GM18858 (cell line): Measurements from ENCODE around the gene MSL3.

ENCODE experiments used
- ATAC-seq: cut with Tn5 transposase; IDR thresholded peaks from one replicate; pipeline ENCODE4 v1.9.1; 2021; ENCODE audit not compliant: unreplicated experiment

MSL3 gene

DNA sequence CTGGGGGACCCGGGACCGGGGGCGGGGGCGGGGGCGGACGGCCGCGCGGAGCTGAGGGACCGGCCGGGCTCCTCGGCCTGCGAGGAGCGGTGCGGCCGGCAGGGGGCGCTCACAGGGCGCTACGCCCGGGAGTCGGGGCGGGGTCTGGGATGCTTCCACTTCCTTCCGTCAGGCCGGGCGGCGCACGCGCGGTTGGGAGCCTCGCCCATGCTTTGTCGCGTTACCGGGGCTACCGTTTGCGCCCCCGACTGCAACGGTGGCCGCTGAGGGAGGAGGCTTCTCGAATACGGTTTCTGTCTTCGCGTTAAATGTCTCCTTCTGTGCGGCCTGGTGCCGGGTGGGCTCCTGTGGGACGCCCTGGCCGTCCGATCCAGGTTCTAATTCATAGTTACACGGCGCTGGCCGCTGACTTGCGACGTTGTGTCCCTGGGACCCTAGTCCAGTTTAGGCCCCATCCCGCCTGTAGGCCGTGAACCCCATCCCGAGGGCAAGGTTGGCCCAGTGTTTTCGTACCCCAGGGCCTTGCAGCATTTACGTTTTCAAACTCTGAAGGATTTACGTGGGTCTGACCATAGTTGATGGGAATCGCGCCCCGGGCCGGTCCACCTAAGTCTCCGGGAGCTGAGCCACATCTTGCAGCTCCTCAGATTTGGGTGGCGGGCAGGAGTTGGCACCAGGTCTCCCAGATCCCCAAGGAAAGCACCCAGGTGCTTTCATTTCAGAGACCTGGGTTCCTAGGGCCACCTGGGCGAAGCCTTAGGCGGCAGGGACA, 549 bp downstream of the MSL3 start:
- peak; percentile 19 for ATAC-seq

DNA sequence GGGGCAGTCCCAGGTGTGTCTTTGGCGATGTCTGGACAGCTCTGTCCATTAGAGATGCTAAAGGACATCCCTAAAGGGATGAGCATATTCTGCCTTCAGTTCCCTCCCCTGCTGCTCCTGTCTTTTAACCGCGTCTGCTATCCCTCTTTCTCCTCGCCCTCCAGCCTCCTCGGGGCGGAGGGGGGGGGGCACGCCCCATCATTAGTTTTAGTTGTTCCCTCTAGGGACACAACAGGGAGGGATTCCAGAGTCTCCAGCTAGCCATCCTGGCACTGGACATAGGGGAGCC, 1.1 kb downstream of the MSL3 start:
- no peak for ATAC-seq

DNA sequence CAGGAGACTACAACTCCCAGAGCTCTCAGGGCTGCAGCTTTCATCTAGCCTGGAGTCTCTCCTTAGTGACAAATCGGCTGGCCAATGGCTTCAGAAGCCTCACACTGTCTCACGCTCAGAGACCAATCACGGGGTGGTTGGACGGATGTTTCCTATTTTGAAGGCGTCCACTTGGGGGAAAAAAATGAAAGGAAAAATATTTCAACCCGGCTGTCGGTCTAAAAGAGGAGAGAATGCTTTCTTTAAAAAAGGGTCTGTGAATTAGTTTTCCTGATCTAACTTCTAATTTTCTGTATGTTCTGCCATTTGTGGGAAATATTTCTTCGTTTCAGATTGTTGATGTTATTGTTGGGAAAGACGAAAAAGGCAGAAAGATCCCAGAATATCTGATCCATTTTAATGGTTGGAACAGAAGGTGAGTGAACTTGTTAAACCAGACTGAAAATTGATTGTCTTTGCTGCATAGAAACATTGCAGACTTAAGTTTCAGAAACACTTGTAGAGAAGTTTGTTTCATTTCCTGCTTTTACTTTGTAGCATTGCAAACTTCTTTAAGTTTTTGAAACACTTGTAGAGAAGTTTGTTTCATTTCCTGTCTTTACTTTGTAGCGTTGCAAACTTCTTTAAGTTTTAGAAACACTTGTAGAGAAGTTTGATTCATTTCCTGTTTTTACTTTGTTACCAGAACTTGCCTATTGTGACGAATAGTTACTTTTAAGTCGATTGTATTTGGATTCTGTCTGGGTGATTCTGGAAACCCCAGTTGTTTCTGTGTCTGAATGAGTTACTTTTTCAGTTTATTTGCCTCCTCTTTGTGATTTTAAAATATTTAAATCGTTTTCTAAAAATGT, 1.6 kb downstream of the MSL3 start:
- peak; percentile 64 for ATAC-seq

- no peak for ATAC-seq
These were observed 2.9 kb downstream of the MSL3 start for GRCh38 chrX:11760958-11761357.

- ATAC-seq: no peak
These were observed 6.6 kb downstream of the MSL3 start for GRCh38 chrX:11764602-11765067.

DNA sequence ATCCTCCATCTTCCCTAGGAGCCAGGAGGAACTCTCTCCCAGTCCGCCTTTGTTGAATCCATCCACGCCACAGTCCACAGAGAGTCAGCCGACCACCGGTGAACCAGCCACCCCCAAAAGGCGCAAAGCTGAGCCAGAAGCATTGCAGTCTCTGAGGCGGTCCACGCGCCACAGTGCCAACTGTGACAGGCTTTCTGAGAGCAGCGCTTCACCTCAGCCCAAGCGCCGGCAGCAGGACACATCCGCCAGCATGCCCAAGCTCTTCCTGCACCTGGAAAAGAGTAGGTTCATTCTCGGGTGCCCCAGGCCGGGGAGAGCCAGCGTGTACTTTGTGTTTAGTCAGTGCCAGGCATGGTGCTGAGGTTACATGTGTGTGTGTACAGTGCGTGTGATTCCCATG, 7.4 kb downstream of the MSL3 start:
- ATAC-seq: no peak

- ATAC-seq: no peak
These were observed 8.4 kb downstream of the MSL3 start for GRCh38 chrX:11766487-11766886.

DNA sequence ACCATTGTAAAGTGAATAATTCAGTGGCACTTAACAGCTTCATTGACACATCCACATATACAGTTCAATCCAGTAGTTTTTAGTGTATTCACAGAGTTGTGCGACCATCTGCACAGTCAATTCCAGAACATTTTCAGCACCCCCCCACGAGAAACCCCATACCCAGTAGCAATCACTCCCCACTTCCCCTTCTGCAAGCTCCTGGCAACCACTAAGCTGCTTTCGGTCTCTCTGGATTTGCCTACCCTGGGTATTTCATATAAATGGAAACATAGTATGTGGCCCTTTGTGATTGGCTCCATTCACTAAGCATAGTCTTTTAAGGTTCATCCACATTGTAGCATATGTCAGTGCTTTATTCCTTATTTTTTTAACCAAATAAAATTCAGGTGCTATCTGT, 10.0 kb downstream of the MSL3 start:
- ATAC-seq: peak; percentile 64

GRCh38 chrX:11770320-11770719, 12.3 kb downstream of the MSL3 start:
- peak; percentile 47 for ATAC-seq

DNA sequence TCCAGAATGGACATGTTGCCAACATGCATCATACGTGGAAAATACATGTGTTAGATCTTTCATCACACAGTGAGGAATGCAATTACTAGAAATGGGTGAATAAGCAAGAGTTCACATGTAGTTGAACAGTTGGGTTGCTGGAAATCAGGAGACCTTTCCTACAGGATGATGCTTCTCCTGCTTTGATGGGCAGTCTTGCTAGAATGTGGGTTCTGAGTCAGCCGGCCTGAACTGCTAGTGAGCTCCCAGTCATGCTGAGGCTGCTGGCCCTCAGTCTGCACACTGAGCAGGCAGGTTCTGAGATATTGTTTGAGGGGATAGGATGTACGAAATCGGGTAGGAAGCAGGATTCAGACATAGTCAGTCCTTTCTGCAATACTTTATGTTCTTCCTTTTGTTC, 20.2 kb downstream of the MSL3 start:
- no peak for ATAC-seq

DNA sequence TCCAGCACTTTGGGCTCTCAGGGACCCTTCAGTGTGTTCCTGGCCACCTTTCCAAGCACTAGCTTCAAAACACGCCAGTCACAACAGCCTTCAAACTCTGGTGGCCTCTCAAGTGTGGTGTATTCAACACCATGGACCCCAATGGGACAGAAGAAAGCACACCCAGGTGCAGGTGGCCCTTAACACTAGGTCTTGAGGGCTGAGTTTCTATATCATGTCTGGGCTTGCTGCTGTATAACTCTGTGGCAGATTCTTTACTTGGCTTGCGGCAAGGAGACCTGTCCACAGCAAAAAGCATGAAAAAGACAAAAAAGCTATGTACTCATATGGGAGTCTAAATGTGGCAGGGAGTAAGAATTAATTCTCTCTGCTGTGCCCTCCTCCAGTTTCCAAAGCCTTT, 23.1 kb downstream of the MSL3 start:
- no peak for ATAC-seq

DNA sequence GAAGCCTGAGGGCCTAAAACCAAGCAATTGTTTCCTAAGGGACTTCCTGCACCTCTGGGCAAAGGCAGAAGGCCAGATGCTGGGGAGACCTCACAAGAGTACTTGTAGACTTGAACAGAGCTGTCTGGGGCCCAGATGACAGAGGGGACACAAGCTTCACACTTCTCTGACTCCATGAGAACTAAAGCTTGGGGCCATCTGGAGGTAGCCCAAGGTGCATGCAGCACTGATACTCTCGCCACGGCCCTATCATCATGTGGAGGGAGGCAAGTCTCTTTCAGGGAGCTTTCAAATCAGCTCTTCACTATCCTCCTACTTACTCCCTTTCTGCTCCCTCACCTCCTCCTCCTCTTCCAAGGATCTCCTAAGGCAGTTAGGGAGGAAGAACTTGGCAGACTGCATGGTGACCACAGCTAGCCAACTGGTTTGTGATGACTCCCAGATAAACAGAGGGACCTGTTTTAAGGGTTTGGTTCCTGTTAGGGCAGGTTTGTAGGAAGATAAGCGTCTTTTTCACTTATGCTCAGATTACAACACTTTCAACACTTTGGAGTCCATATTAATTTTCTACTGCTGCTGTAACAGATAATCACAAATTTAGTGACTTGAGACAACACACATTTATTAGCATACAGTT, 23.8 kb downstream of the MSL3 start:
- ATAC-seq: no peak

DNA sequence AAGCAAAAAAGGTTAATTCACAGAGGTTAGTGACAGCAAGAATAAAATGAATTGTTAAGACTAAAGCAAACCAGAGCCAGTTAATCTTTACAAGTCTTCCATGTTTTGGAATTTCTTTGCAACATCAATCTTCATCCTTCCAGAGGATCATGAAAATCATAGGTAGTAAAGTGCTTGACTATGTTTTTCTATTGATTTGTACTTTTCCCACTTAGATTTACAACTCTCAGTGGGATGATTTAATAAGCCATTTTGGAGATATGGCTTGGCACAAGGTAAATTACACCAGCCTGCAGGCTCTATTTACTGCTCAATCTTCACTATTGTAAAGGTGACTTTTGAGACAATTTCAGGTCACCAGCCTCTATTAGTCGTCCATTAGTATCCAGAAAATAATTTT, 26.5 kb downstream of the MSL3 start:
- no peak for ATAC-seq

DNA sequence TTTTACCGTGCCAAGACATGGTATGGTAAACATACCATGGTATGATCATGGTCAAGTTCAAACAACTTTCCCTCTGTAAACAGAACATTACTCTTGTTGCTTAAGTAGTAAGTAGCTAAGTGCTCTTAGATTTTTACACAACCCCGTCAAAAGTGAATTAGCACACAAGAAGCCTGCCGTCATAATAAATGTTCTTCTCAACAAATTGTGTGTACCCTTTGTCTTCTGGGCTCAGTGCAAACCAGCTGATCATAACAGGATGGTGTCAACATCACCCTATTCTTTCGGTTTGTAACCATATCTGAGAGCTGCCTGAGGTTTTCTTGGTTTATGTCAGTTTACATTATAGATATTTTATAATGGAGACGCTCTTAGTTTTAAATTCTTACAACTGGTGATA, 28.8 kb downstream of the MSL3 start:
- no peak for ATAC-seq

DNA sequence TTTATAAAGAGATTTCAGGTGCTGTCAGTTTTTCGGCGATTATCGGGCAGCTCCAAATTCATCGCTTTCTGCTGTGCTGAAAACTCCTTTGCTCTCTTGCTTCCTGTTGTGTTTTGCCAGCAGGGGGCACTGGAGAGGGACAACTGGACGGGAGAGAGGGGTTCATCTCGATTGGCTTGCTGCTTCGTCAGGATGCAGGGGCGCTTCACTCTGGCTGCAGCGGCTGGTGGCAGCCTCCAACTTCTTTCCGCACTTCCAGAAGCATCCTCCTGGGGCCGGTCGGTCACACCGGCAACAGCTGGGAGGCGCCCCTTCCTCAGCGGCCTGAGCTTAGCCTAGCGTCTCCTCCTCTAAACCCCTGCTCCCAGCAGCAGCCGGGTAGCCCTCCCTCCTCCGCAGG, 29.5 kb downstream of the MSL3 start:
- no peak for ATAC-seq

GRCh38 chrX:11789809-11790208, 31.8 kb downstream of the MSL3 start:
- peak; percentile 41 for ATAC-seq

GRCh38 chrX:11791090-11791489, 33.1 kb downstream of the MSL3 start:
- ATAC-seq: no peak

DNA sequence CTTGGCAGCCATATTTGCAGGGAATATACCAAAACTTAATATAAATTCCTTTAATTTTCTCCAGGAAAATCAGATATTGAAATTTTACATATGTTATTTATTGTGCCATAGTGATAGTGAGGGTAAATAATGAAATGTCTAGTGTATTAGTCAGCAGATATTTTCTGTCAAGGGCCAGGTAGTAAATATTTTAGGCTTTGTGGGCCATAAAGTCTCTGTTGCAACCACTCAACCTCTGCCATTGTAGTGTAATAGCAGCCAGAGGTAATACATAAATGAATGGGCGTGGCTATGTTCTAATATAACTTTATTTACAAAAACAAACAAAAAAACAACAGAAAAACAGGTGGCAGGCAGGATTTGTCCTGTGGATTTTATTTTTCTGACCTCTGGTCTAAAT, 33.5 kb downstream of the MSL3 start:
- ATAC-seq: no peak

GRCh38 chrX:11792461-11793421, 34.7 kb downstream of the MSL3 start:
- ATAC-seq: peak; percentile 76

DNA sequence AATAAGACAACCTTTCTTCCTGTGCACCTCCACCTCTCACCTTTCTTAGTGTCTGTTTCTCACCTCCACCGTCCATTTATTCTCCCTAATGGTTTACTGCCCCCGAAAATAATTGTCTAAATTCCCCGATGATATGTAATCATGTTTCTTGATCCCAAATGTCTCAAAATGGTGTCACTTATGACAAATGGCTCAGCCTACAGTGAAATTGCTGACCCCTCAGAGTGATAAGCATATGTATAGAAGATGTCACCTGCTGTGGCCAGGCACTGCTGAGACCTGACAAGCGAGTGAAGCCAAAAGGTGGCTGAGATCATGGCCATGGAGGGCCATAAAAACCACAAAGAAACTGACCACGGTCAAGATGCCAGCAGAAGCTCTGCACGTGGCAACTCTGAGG, 35.7 kb downstream of the MSL3 start:
- ATAC-seq: no peak

GRCh38 chrX:11813341-11813740, 55.3 kb downstream of the MSL3 start:
- no peak for ATAC-seq
